Mesenteric fat pad (tissue), 1 donor: ENCODE measurements around the gene PC. TPM values are rescaled to one million over a fixed set of nuclear protein-coding genes. Genes with fewer than 3 reads are reported as not detected.
"Not testable (repeated sequence)": the region's sequence is repeated elsewhere in the genome, so short reads cannot be mapped to it uniquely, and the experiment has no call there.

Experiments used
- DNase-seq: peaks from one replicate; pipeline ENCODE4 v3.0.0-alpha.2; 2020; ENCODE audit warnings: low spot score
- microRNA-seq: library from miRNA; unstranded; fragments of <30 nt; microRNA quantifications from one replicate; pipeline ENCODE4 v1.2.0, GENCODE V29; 2020; ENCODE audit warnings: borderline number of aligned reads
- total RNA-seq: library from RNA; stranded (reverse); fragmentation: NEBNext Ultra II Directional; extraction: Animal tissue kit (Norgen Biotek cat#: 25700); gene quantifications from one replicate; pipeline ENCODE4 v1.2.1, GENCODE V29; 2021
- donor health status: DM: yes; HTN: yes; CAD: no.

Gene PC
- total RNA-seq, 1 donor from 2014 or later: 220 TPM

DNA sequence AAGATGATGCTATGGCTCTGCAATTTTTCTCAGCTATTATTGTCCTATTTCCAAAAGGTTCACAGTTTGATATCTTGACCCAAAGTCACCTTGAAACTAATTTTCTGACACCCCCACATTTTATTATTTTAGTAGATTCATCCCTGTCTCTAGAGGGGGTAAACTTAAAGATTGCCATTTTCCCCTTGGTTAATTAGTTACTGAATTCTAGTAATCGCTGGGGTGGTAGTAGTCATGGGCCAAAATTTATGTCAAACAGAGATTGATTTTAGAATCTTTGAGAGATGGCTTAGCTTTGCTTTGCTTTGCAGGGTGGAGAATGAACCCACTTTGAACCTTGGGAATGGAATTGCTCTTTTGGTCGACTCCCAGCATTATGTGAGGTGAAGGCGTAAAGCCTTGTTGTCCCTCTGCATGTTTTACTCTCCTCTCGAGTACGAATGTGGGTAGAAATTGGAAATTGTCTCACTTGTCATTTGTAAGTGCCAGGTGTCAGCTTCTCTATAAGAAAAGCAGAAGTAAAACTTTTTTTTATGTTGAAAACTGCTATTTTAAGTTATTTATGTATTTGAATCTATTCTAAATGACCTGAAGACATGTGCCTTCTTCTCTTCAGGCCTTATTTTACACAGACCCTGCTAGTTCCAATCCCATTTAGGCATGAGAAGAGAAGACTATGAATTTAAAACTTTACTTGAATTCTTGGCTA lies 157.3 kb downstream of the PC start:
- no peak for DNase-seq

DNA sequence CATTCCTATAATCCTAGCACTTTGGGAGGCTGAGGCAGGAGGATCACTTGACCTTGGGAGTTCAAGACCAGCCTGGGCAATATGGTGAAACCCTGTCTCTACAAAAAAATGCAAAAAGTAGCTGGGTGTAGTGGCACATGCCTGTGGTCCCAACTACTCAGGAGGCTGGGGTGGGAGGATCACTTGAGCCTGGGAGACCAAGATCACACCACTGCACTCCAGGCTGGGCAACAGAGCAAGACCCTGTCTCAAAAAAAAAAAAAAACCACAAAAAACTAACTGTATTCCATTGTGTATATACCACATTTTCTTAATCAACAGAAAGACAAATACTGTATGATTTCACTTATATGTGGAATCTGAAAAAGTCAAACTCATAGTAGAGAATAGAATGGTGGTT lies 158.4 kb downstream of the PC start:
- not testable (repeated sequence) for DNase-seq

Small RNA genes within 50 kb of the gene (microRNA-seq; reads per million reads assigned to microRNA genes)
- not detected for gene MIR3163

Other genes with a start within 250 kb of the PC start
- 8.3 TPM for gene SPTBN2, start 229.2 kb downstream of the PC start, total RNA-seq
- 14.1 TPM for gene RCE1, start 114.9 kb downstream of the PC start, total RNA-seq
- 25.6 TPM for gene LRFN4, start 101.3 kb downstream of the PC start, total RNA-seq
- 0.64 TPM for gene C11orf86, start 16.9 kb upstream of the PC start, total RNA-seq
- gene SYT12, start 64.8 kb upstream of the PC start, total RNA-seq: 3.1 TPM
- gene RHOD, start 98.5 kb upstream of the PC start, total RNA-seq: 22.2 TPM
- 77.3 TPM for gene KDM2A, start 160.9 kb upstream of the PC start, total RNA-seq